ENCODE data around the gene CPNE5. TPM values are rescaled to one million over a fixed set of nuclear protein-coding genes. Genes with fewer than 3 reads are reported as not detected.

Gene CPNE5
- total and polyA plus RNA-seq, 8 donors = 0.19 to 1.5 (median 0.58) TPM

DNA sequence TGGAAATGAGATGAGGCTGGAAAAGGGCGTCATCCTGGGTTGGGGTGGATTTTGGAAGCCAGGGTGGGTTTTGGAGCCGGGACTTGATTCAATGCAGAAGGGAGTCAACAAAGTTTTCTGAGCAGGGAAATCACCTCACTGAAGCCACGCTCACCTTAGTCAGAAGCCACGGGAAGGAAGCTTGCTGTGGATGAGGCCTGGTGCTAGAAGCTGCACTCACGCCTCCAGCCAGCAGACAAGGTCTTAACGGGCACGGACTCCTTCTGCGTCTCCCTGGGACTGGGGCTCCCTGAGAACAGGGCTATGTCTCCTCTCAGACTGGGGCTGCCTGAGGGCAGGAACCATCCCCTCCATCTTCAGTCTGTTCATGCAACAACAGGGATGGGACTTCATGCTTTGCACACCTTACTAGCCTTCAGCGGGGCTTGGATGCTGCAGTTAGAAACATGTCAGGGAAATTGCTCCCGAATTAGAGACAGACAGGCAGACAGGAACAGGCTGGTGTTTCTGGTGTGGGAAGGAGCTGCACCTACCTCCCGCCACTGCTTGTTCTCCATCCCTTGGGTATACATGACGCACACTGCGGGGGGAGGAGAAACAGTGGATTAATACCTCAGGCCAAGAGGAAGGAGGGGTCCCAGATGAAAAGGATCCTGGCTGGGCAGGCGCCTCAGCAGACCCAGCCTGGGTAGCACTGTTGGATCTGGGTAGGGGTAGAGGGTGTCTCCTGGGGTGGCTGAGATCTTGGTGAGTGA is 17.5 kb downstream of the CPNE5 start:
- DNase-seq (no peak), ATAC-seq (no peak), FAIRE-seq (no peak)
- TF ChIP-seq, protein P1, sequence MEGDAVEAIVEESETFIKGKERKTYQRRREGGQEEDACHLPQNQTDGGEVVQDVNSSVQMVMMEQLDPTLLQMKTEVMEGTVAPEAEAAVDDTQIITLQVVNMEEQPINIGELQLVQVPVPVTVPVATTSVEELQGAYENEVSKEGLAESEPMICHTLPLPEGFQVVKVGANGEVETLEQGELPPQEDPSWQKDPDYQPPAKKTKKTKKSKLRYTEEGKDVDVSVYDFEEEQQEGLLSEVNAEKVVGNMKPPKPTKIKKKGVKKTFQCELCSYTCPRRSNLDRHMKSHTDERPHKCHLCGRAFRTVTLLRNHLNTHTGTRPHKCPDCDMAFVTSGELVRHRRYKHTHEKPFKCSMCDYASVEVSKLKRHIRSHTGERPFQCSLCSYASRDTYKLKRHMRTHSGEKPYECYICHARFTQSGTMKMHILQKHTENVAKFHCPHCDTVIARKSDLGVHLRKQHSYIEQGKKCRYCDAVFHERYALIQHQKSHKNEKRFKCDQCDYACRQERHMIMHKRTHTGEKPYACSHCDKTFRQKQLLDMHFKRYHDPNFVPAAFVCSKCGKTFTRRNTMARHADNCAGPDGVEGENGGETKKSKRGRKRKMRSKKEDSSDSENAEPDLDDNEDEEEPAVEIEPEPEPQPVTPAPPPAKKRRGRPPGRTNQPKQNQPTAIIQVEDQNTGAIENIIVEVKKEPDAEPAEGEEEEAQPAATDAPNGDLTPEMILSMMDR (IDR thresholded peaks at IDR 0.05) = no peak
- Histone ChIP-seq H3K27me3 (no peaks in the 10 kb centered on the region), H3K36me3 (no peaks in the 10 kb centered on the region), H3K9me3 (no peaks in the 10 kb centered on the region), H3K4me3 (no peak overlapping the region), H3K4me1 (no peaks in the 10 kb centered on the region), H3K27ac (no peak overlapping the region)
- intact Hi-C loops (cut with DNase I) = no loop called here
- WGBS, 2 donors = 81 to 89% methylated on average over 14 of the region's 14 CpGs

DNA sequence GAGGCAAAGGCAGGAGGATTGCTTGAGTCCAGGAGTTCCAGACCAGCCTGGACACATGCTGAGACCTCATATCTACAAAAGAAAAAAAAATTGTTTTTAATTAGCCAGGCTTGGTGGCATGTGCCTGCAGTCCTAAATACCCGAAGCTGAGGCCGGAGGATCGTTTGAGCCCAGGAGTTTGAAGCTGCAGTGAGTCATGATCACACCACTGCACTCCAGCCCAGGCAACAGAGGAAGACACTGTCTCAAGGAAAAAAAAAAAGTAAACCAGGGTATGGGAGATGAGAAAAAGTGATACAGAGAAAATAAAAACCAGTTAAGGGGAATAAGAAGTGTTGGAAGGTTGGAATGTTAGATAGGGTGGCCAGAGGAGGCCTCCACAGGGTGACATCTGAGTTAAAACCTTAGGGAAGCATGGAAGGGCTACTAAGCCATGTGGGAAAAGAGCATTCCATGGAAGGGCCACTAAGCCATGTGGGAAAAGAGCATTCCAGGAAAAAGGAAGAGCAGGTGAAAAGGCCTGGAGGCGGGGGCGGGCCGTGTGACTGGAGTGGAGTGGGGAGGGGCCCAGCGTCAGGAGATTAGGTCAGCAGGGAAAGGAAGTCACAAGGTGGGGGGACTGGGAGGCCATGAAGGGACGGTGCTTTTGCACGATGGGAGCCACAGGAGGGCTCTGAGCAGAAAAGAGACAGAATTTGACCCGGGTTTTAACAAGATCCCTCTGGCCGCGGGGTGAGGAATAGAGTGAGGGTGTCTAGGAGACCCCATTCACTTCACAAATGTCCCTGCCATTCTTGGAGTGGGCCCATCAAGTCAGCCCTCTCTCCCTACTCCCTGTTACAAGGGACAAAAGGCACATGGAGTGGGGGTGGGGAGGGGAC is 18.3 kb downstream of the CPNE5 start:
- WGBS, 2 donors = 83 to 89% methylated on average over 12 of the region's 12 CpGs
- ATAC-seq (peak in 1 of 4 donors; percentile 55), DNase-seq (no peak), FAIRE-seq (no peak)
- Histone ChIP-seq H3K27me3 (no peaks in the 10 kb centered on the region), H3K36me3 (no peaks in the 10 kb centered on the region), H3K9me3 (no peaks in the 10 kb centered on the region), H3K4me1 (no peaks in the 10 kb centered on the region), H3K27ac (no peak overlapping the region), H3K4me3 (no peak overlapping the region)
- intact Hi-C loops (cut with DNase I) = no loop called here
- TF ChIP-seq, protein P1 (IDR thresholded peaks at IDR 0.05) = no peak

DNA sequence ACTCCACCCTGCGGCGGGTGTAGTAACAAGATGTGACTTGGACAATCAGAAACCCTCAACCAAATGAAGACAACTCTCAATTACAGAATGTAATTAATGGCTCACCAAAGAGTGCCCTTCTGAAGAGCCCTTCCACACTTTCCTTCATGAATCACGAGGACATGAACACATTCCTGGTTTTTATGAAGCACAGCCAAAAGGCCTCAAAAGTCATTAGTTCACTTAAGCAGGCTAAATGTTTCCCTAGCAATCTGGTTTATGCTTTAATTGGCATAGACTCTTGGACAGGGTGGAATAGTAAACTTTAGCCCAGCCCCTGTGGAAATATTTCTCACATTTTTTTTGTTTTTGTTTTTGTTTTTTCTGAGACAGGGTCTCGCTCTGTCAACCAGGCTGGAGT is 20.5 kb downstream of the CPNE5 start:
- DNase-seq (no peak), FAIRE-seq (no peak), ATAC-seq (no peak)
- H3K9me3 ChIP-seq = no peaks in the 10 kb centered on the region
- no peak overlapping the region for H3K27ac ChIP-seq
- H3K4me3 ChIP-seq = no peak overlapping the region
- intact Hi-C loops (cut with DNase I) = no loop called here
- no peaks in the 10 kb centered on the region for H3K36me3 ChIP-seq
- H3K27me3 ChIP-seq = no peaks in the 10 kb centered on the region
- TF ChIP-seq, protein P1 (IDR thresholded peaks at IDR 0.05) = no peak
- 72 to 83% methylated on average over 4 of the region's 4 CpGs for WGBS, 2 donors
- no peaks in the 10 kb centered on the region for H3K4me1 ChIP-seq

DNA sequence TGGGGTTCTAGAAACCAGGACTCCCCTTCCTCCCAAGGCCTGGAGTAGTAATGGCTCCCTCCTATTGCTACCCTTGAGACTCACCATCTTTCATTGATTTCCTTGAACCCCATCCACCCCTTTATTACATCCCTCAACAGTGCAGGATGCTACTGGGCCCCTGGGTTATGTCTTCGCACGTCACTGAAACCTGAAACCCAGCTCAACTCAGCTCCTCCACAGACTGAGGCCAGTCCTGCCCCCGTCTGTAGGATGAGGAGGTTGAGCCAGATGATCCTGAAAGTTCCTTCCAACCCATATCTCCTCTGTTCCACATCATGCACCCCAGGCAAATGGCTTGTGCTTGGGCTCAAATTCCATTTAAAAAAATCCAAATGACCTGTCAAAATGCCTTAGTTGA is 21.4 kb downstream of the CPNE5 start:
- Histone ChIP-seq H3K27ac (no peak overlapping the region), H3K9me3 (no peaks in the 10 kb centered on the region), H3K27me3 (no peaks in the 10 kb centered on the region), H3K4me3 (no peak overlapping the region), H3K36me3 (no peaks in the 10 kb centered on the region), H3K4me1 (no peaks in the 10 kb centered on the region)
- DNase-seq = no peak
- no peak for FAIRE-seq
- TF ChIP-seq, protein P1 (IDR thresholded peaks at IDR 0.05) = no peak
- WGBS, 2 donors = 93 to 95% methylated on average over 3 of the region's 3 CpGs
- intact Hi-C loops (cut with DNase I) = no loop called here
- no peak for ATAC-seq

Measured in pancreas (tissue), 10 donors.